NCI-H1105 treated with DMSO at 0.1 percent for 48 hours (cell line): ENCODE results near the gene TMEM163.

Experiments
- DNase-seq: peaks from one replicate; lab custom pipeline; 2025; lab: John Stamatoyannopoulos, UW

TMEM163 gene

GRCh38 chr2:134722728-134723127 lies 3.9 kb upstream of the TMEM163 start:
- no peak for DNase-seq

GRCh38 chr2:134721596-134721995 lies 2.8 kb upstream of the TMEM163 start:
- DNase-seq = no peak

- peak; percentile 27 for DNase-seq
Measured at GRCh38 chr2:134718023-134718816, 580 bp downstream of the TMEM163 start.

GRCh38 chr2:134717286-134718022 lies 1.3 kb downstream of the TMEM163 start:
- DNase-seq = no peak

- no peak for DNase-seq
Measured at GRCh38 chr2:134716721-134717243, 2.0 kb downstream of the TMEM163 start.

- DNase-seq = no peak
Measured at GRCh38 chr2:134715932-134716643, 2.7 kb downstream of the TMEM163 start.

GRCh38 chr2:134714228-134714627 lies 4.6 kb downstream of the TMEM163 start:
- no peak for DNase-seq

- no peak for DNase-seq
Measured at GRCh38 chr2:134713606-134714005, 5.2 kb downstream of the TMEM163 start.

GRCh38 chr2:134713176-134713575 lies 5.6 kb downstream of the TMEM163 start:
- no peak for DNase-seq

- DNase-seq = no peak
Measured at GRCh38 chr2:134712736-134713135, 6.1 kb downstream of the TMEM163 start.

- DNase-seq = no peak
Measured at GRCh38 chr2:134712299-134712698, 6.5 kb downstream of the TMEM163 start.

- DNase-seq = no peak
Measured at GRCh38 chr2:134711692-134712091, 7.1 kb downstream of the TMEM163 start.

GRCh38 chr2:134707330-134707676 lies 11.5 kb downstream of the TMEM163 start:
- DNase-seq = no peak

GRCh38 chr2:134706587-134707329 lies 12.0 kb downstream of the TMEM163 start:
- no peak for DNase-seq

GRCh38 chr2:134705861-134706586 lies 12.8 kb downstream of the TMEM163 start:
- DNase-seq = no peak

GRCh38 chr2:134704173-134704572 lies 14.6 kb downstream of the TMEM163 start:
- DNase-seq = no peak

GRCh38 chr2:134703426-134703825 lies 15.4 kb downstream of the TMEM163 start:
- DNase-seq = no peak

GRCh38 chr2:134700730-134701129 lies 18.1 kb downstream of the TMEM163 start:
- no peak for DNase-seq

GRCh38 chr2:134694411-134694810 lies 24.4 kb downstream of the TMEM163 start:
- DNase-seq = no peak

- no peak for DNase-seq
Measured at GRCh38 chr2:134693359-134694330, 25.2 kb downstream of the TMEM163 start.
